M059J (cell line): ENCODE results near the gene ATP6V1G1. TPM values are rescaled to one million over a fixed set of nuclear protein-coding genes. Genes with fewer than 3 reads are reported as not detected.
"Not testable (repeated sequence)": the region's sequence is repeated elsewhere in the genome, so short reads cannot be mapped to it uniquely, and the experiment has no call there.

Experiments used
- DNase-seq: peaks from one replicate; pipeline ENCODE4 v3.0.0-alpha.2; 2012; ENCODE audit warnings: low read depth
- total RNA-seq: library from RNA; depleted of rRNA; stranded (reverse); fragments of >200 nt; shearing (Covaris generic); gene quantifications from 2 replicates; pipeline ENCODE4 v1.2.3, GENCODE V29; 2014; rRNA removed

ATP6V1G1 gene, protein sequence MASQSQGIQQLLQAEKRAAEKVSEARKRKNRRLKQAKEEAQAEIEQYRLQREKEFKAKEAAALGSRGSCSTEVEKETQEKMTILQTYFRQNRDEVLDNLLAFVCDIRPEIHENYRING
- total RNA-seq: 175 and 227 TPM in 2 replicates

DNA sequence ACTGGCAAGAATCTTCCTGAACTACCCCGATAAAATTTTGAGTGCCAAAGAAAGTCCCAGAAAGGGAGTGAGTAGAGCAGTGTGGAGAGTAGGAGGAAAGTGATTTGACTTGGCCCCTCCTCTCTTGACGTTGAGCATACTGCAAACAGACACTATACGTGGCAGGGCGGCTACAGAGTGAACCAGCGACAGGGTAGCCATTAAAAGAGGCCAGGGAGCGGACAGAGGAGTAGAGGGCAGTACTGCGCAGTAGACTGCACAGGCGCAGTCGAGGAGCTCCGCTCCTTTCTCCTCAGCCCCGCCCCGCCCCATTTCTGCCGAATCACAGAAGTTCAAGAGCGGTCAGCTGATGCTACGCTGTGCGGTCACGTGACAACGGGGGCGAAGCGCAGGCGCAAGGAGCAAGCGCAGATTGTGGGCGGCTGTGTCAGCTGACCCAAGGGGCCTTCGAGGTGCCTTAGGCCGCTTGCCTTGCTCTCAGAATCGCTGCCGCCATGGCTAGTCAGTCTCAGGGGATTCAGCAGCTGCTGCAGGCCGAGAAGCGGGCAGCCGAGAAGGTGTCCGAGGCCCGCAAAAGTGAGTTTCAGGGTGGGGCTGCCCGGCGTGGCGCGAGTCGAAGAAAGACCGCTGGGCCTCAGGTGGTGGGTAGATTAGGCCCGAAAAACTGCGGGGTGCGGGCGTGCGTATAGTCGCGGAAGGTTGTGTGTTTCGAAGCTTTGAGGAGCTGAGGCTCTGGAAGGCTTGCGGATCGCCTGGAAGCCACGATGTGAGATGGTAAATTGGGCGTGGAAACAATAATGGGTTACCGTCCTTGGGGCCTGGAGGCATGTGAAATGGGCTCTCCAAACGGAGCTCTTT is at the start of gene ATP6V1G1:
Gene ATP6V1G1 (plus strand): TSS at position 425 of the 858 bp plus-strand sequence. CDS start 70 bp downstream, at position 495.
- peak; percentile 99 for DNase-seq

GRCh38 chr9:114538241-114538640 is 49.3 kb upstream of the ATP6V1G1 start:
- no peak for DNase-seq

DNA sequence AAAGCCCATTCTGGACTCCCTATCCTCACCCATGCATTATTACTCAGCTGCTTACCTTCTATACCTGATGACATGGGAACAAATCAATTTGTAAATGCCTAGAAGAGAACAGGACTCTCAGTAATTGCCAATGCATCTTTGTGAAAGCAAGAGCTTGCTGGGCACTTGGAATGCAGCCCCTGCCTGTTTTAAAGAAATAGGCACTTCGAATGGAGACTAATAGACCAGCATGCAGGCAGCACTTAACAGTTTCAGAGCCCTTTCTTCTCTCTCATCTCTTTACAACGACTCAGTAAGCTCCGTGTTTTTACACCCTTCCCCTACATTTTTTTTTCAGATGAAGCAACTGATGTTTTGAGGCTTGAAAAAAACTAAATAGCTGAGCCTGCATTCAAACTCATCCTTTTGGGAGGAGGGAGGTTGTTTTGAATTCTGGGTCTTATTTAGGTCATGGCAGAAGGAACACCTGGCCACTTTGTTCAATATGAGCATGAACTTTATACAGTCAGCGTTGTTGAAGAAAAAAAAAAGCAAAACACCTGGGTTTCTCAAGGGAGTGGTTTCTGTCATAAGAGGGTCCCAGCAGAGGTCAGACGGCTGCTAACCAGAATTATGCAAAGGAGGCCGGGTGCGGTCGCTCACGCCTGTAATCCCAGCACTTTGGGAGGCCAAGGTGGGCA is 47.7 kb upstream of the ATP6V1G1 start:
- no peak for DNase-seq

- no peak for DNase-seq
Observed at GRCh38 chr9:114545055-114545454, 42.5 kb upstream of the ATP6V1G1 start.

DNA sequence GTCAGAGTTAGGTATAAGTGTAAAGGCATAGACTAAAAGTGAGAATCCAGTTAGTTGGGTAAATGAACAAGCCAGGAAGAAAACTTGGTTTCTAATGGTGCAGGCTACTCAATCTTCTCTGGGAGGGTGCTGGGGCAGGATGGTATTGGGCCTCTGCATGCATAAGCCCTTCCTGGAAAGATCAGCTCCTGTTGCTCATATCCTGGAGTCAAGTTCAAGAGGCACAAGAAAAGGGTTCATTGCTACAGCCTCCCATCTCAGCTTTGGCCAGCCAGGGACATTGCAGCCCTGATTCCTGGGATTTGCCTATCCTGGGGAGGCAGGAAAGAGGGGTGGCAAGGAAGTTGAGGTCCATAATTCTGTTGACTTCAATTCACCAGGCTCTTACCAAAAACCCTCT is 40.7 kb upstream of the ATP6V1G1 start:
- no peak for DNase-seq

GRCh38 chr9:114549697-114550330 is 37.8 kb upstream of the ATP6V1G1 start:
- DNase-seq: peak; percentile 62

DNA sequence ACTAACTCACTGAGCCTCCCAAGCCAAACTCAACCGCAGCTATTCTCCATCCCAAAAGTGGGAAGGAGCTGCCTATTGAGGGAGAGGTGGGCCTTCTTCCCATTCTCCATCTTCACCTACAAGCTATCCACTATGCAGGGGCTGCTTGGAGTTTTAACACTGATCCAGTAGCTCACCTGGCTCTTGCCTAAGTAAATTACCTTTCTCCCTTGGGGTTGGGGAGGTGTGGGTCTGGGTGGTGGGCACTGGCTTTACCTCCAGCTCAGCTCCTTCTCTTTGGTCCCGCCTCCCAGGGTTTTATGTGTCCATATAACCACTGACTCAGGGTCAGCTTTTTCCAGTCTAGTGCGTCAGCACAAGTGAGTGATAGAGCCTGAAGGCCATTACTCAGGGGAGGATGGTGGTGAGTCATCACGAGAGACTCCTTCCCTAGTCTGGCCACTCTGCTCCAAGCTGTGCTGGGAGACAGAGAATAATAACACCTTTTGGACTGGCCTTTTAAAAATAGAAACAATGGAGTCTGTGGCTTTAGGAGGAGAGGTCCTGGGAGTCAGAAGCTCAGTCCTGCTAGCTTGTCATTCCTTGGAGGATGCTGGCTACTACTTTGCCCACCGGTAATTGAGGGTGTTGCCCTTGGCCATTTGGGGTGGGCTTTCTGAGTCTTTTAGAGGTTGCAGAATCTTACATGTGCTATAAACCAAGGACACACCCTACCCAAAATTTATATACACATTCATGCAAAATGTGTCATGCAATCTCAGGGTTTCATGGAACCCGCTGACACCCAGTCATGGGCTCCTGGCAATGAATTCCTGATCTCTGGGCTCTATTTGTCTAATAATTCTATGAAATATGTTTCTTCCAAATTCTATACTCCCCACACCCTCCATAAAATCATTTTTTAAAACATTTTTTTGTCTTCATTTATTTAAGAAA is 35.6 kb upstream of the ATP6V1G1 start:
- peak; percentile 100 for DNase-seq

- peak; percentile 61 for DNase-seq
Observed at GRCh38 chr9:114552706-114553105, 34.9 kb upstream of the ATP6V1G1 start.

DNA sequence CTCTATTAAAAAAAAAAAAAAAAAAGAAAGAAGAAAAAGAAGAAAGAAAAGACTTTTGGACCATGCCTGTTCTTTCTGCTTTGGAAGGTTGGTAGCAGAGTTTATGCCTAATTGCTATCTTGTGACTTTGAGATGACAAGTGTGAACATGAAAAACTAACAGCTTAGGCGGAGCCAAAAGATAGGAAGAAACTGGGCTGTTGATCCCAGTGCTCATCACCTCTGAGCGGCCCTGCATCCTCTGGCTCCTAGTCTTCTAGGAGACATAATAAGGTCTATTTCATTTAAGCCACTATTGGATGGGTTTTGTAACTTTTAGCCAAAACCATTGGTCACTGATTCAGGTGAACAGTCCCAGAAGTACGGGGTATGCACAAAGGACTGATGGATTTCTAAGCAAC is 34.4 kb upstream of the ATP6V1G1 start:
- no peak for DNase-seq

DNA sequence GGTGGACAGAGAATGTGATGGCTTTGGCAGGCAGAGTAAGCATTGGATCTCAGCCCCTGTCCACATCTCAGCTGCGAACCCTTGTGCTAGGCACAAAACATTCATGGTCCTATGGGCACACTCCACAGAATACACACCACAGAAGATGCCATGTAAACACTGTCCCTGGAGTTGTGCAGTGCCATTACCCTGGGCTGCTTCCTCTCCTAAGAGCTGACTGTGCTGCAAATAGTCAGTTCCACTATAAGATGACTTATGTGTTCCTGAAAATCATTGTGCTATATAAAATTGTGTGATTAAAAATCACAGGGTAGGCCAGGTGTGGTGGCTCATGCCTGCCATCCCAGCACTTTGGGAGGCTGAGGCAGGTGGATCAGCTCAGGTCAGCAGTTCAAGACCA is 31.9 kb upstream of the ATP6V1G1 start:
- no peak for DNase-seq

- no peak for DNase-seq
Observed at GRCh38 chr9:114558027-114558675, 29.4 kb upstream of the ATP6V1G1 start.

DNA sequence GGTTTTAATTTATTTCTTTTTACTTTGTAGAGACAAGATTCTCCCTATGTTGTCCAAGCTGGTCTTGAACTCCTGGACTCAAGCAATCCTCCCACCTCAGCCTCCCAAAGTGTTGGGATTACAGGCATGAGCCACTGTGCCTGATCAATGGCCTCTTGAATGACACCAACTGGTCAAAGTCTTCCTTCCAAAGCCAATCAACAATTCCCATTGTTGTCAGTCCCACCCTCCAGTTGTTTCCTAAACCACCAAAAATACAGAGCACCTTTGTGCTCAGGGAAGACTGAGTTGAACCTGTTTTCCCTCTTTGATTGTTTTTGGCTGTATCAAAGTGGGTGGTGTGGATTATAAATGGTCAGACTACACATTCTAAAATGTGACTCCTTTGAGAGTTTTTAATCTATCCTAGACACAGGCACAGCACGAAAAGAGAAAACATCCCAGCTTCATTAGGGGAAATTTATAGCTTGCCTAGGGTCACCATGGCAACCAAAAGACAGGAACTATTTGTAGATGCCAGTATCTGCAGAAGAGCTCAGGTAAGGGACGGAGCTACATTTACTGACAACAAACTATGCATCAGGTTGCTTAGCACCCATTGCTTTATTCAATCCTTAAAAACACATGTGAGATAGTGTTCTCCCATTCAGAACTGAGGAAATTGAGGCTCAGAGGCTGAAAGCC is 27.6 kb upstream of the ATP6V1G1 start:
- DNase-seq: no peak

DNA sequence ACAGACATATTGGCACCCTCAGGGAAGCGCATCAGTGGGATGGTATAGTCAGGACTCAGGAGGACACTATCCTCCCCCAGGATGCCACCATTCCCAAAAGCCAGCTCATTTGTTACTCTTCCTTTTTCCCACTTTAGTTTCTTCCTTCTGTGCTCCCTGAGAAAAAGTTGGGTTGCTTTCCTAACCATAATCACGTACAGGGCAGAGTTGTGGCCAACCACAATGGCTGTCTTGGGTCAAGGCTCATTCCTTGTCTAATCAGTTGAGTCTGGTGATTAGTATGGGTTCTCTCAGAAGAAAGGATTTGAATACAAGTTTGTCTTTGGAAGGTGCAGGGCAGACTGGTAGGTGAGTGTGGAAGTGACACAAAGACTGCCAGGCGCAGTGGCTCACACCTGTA is 26.6 kb upstream of the ATP6V1G1 start:
- DNase-seq: peak; percentile 65

DNA sequence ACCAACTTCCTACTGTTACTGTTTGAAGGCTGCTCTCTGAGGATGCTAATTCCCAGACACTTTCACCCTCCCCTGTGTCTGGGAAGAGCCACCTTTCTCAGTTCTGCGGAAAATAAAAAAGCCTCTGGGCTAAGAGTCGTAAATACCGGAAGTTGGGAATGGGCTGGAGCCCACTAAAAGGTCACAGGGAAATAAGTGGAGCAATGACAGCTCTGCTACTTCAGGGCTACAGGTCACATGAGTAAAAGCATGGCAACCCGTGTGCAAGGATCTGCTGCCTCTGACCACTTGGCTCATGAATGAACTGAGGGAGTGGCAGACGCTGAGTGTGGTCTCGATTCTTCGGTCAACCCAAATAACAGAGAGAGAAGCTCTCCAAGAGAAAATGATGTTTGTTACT is 25.8 kb upstream of the ATP6V1G1 start:
- no peak for DNase-seq

- DNase-seq: no peak
Observed at GRCh38 chr9:114565204-114565603, 22.4 kb upstream of the ATP6V1G1 start.

DNA sequence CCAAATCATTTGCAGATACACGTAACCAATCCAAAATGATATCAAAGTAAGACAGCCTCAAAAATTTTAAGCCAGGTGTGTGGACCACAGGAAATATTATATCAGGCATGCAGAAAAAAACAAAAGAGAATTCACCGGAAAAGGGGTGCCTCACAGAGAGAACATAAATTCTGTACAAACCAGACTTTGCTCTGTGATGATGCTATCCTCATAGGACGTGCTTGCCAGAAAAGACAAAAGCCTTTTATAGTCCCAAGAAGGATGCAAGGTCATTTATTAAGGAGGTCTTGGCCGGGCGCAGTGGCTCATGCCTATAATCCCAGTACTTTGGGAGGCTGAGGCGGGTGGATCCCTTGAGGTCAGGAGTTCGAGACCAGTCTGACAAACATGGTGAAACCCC is 16.8 kb upstream of the ATP6V1G1 start:
- no peak for DNase-seq

DNA sequence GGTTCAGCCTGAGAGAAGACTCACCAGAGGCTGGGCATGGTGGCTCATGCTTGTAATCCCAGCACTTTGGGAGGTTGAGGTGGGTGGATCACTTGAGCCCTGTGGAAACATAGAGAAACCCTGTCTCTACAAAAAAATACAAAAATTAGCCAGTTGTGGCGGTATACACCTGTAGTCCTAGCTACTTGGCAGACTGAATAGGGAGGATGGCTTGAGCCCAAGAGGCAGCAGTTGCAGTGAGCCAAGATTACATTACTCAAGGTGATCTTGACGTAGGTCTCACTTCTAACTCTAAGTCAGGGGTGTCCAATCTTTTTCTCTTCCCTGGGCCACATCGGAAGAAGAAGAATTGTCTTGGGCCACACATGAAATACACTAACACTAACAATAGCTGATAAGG is 16.2 kb upstream of the ATP6V1G1 start:
- DNase-seq: no peak

DNA sequence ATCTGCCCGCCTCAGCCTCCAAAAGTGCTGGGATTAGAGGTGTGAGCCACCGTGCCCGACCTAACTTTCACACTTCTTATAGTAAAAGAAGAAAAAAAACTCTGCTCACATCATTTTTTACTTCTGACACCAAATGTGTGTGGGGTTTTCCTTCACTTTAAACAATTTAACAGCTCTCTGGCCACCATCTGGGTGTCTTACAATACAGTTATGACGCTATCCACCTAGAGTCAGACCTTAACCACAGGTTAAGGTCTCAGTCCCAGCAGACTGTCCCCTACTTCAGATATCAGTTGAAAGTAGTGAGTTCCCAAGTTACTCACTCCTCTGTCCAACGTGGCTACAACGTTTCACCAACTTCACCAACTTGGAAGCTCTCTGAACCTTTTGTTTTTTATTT is 15.4 kb upstream of the ATP6V1G1 start:
- DNase-seq: no peak

GRCh38 chr9:114574438-114574837 is 13.1 kb upstream of the ATP6V1G1 start:
- no peak for DNase-seq

DNA sequence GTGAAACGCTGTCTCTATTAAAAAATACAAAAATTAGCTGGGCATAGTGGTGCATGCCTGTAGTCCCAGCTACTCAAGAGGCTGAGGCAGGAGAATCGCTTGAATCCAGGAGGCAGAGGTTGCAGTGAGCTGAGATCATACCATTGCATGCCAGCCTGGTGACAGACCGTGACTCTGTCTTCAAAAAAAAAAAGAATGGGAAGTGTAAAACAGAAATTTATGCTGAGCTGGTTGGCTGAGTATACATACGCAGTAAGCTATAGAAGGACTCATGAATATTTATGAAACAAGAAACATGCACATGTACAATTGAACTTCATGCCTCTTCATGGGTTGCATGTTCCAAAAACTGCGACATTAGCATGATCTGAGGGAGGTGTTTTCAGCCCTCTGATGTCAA is 10.8 kb upstream of the ATP6V1G1 start:
- not testable (repeated sequence) for DNase-seq
